HG03575 (cell line): ENCODE data around the gene SND1.

Experiments
- ATAC-seq: cut with Tn5 transposase; IDR thresholded peaks from one replicate; pipeline ENCODE4 v1.9.1; 2021; ENCODE audit not compliant: unreplicated experiment, insufficient number of reproducible peaks, low FRiP score; ENCODE audit errors: extremely low read depth

The SND1 gene

DNA sequence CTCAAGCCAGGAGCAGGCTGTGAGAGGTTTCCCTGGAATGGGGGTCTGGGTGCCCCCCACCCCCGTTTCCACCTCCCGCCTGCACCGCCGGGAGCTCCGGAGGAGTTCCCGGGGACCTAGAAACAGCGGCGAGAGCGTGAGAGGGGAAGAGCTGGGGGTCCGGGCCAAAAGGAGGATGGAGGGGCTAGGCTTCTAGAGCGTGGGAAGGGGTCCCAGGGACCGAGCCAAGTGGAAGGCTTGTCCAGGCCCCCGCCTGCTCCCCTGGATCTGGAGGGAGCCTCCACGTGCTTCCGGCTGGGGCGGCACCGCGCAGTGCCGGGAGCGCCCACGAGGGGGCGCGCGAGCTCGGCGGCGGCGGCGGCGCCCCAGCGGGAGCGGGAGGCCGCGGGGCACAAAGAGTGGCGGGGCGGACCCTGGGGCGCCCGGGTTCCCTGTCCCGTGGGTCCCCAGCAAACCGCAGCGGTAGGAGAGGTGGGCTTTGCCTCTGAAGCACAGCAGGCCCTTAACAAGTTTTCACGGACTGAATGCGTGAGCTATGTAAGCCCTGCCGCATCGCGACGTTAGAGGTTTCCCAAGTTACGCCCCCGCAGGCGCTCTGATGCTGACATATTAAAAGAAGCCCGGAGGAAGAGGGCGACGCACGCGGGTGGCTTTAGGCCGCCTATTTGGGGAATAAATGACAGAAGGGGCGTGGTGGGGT, 483.7 kb downstream of the SND1 start:
- ATAC-seq, result no peak

DNA sequence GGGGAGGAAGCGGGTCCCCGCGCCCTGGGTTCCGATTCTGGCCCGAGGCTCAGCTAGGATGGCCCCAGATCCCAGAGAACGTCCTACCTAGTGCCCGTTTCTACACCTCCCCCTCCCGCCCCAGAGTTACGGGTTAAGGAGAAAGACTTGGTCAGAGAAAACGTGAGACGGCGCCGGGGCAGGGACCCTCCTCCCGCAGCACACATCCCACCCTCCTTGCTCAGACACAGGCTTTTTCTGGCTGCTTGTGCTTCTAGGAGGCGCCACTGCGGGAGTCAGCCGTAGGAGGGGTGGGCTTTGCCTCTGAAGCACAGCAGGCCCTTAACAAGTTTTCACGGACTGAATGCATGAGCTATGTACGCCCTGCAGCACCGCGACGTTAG, 484.2 kb downstream of the SND1 start:
- ATAC-seq, result no peak

DNA sequence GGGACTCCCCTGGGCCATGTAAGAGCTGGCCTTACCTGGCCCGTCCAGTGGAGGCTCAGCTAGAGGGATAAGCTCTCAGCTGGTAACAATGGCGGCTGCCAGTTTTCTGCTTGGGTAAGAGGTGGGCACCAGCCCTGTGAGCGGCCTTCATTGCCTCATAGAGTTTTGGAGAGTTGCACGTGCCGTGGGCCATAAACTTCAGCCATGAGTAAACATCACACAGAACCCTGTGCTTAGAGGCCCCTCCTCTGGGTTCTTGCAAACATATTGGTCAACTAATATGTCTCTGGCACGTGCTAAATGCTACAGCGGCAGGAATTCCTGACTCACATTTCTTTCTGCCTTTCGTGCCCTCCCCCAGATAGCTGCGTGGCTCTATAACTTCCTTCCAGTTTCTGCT, 485.2 kb downstream of the SND1 start:
- no peak for ATAC-seq

DNA sequence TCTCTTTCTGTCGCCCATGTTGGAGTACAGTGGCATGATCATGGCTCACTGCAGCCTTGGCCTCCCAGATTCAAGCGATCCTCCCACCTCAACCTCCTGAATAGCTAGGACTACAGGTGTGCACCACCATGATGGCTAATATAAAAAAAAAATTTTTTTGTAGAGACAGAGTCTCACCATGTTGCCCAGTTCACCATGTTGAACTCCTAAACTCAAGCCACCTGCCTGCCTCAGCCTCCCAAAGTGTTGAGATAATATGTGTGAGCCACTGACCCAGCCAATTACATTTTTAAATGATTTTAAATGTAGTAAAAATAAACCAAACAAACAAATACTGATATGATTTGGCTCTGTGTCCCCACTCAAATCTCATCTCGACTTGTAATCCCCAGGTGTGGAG, 487.4 kb downstream of the SND1 start:
- no peak for ATAC-seq

DNA sequence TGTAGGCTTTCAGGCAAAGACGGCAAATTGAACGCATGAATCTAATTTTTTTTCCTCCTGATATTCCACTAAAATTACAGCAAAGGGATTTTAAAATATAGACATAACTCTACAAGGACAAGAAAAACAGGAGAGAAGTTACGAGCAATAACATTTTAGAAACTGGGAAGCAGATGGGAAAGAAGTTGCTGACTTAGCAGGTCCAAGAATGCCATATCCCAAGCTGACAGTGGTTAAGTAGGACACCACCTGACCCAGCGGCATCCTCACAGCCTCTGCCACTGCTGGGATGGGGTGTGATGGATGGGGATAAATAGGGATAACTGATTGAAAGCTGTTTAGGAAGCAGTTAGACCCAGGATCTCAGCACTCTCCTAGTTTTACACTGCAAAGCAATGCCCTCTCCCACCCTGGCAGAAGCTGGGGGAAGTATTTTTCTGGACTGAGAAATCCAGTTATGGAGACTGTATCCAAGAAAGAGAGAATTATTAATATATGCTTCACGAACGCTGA, 489.7 kb downstream of the SND1 start:
- ATAC-seq, result no peak
